ENCODE measurements around the gene PPP2R2B. TPM values are rescaled to one million over a fixed set of nuclear protein-coding genes. Genes with fewer than 3 reads are reported as not detected.

PPP2R2B gene
- total and polyA plus RNA-seq, 2 donors (not counting 1 experiment from before 2014, with no cell fraction given), result 0.67 to 1.5 TPM

- TF ChIP-seq, protein P1, sequence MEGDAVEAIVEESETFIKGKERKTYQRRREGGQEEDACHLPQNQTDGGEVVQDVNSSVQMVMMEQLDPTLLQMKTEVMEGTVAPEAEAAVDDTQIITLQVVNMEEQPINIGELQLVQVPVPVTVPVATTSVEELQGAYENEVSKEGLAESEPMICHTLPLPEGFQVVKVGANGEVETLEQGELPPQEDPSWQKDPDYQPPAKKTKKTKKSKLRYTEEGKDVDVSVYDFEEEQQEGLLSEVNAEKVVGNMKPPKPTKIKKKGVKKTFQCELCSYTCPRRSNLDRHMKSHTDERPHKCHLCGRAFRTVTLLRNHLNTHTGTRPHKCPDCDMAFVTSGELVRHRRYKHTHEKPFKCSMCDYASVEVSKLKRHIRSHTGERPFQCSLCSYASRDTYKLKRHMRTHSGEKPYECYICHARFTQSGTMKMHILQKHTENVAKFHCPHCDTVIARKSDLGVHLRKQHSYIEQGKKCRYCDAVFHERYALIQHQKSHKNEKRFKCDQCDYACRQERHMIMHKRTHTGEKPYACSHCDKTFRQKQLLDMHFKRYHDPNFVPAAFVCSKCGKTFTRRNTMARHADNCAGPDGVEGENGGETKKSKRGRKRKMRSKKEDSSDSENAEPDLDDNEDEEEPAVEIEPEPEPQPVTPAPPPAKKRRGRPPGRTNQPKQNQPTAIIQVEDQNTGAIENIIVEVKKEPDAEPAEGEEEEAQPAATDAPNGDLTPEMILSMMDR (conservative IDR thresholded peaks at IDR 0.05 in 1 of 2, IDR thresholded peaks at IDR 0.05 in 1 of 2; ENCODE audit: low read depth in 1 of 2, low read length in 2 of 2), result no peak
- no peak for TF ChIP-seq EZH2 (IDR thresholded peaks at IDR 0.05; ENCODE audit: low read length, missing control alignments)
- Histone ChIP-seq H3K79me2 (ENCODE audit: control insufficient read depth, insufficient read depth, low read length) (no peaks in the 10 kb centered on the region), H3K27ac (ENCODE audit: insufficient read depth, low read length) (no peak overlapping the region), H2AFZ (ENCODE audit: low read length) (no peak overlapping the region), H3K9ac (ENCODE audit: insufficient read depth, low read length) (no peak overlapping the region), H3K27me3 (ENCODE audit: control insufficient read depth, insufficient read depth, low read length) (no peaks in the 10 kb centered on the region), H3K4me2 (ENCODE audit: extremely low read depth, insufficient read depth, low read length) (no peak overlapping the region), H3K36me3 (ENCODE audit: control insufficient read depth, insufficient read depth, low read length) (no peaks in the 10 kb centered on the region), H4K20me1 (ENCODE audit: control insufficient read depth, extremely low read depth, insufficient read depth, low read length) (no peaks in the 10 kb centered on the region), H3K4me1 (ENCODE audit: control insufficient read depth, extremely low read depth, insufficient read depth, low read length) (no peaks in the 10 kb centered on the region), H3K4me3 (replicated peaks in 1 of 4; ENCODE audit: control extremely low read depth in 1 of 4, insufficient read depth in 1 of 4, low read depth in 3 of 4, low read length in 4 of 4) (no peak overlapping the region), H3K9me3 (ENCODE audit: control insufficient read depth, insufficient read depth, low read depth, low read length) (no peaks in the 10 kb centered on the region)
- DNase-seq (ENCODE audit: low read depth in 2 of 2), result no peak
Measured at GRCh38 chr5:146538432-146538831, 340.1 kb downstream of the PPP2R2B start.

DNA sequence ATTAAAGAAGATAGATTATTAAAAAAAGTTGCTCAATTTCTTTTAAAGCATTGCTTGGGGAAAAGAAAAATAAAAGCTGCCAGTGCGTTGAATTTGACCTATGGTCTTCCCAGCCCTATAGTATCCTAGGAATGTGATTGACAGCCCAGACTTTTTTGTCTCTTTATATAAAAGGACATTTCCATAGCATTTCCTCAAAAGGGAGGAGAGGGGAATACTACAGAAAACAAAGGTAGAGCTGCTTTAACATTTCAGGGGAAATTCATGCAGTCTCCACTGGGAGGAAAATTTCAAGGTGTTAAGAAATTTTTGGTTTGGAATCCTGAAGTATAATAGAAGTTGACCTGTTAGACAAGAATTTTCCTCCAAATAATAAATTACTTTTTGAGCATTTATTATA, 344.7 kb downstream of the PPP2R2B start:
- DNase-seq (ENCODE audit: low read depth in 2 of 2), result no peak
- Histone ChIP-seq H3K4me3 (replicated peaks in 1 of 4; ENCODE audit: control extremely low read depth in 1 of 4, insufficient read depth in 1 of 4, low read depth in 3 of 4, low read length in 4 of 4) (no peak overlapping the region), H3K4me1 (ENCODE audit: control insufficient read depth, extremely low read depth, insufficient read depth, low read length) (no peaks in the 10 kb centered on the region), H2AFZ (ENCODE audit: low read length) (no peak overlapping the region), H4K20me1 (ENCODE audit: control insufficient read depth, extremely low read depth, insufficient read depth, low read length) (no peaks in the 10 kb centered on the region), H3K9ac (ENCODE audit: insufficient read depth, low read length) (no peak overlapping the region), H3K9me3 (ENCODE audit: control insufficient read depth, insufficient read depth, low read depth, low read length) (no peaks in the 10 kb centered on the region), H3K27me3 (ENCODE audit: control insufficient read depth, insufficient read depth, low read length) (no peaks in the 10 kb centered on the region), H3K36me3 (ENCODE audit: control insufficient read depth, insufficient read depth, low read length) (no peaks in the 10 kb centered on the region), H3K27ac (ENCODE audit: insufficient read depth, low read length) (no peak overlapping the region), H3K79me2 (ENCODE audit: control insufficient read depth, insufficient read depth, low read length) (no peaks in the 10 kb centered on the region), H3K4me2 (ENCODE audit: extremely low read depth, insufficient read depth, low read length) (no peak overlapping the region)
- TF ChIP-seq, protein P1 (conservative IDR thresholded peaks at IDR 0.05 in 1 of 2, IDR thresholded peaks at IDR 0.05 in 1 of 2; ENCODE audit: low read depth in 1 of 2, low read length in 2 of 2), result no peak

DNA sequence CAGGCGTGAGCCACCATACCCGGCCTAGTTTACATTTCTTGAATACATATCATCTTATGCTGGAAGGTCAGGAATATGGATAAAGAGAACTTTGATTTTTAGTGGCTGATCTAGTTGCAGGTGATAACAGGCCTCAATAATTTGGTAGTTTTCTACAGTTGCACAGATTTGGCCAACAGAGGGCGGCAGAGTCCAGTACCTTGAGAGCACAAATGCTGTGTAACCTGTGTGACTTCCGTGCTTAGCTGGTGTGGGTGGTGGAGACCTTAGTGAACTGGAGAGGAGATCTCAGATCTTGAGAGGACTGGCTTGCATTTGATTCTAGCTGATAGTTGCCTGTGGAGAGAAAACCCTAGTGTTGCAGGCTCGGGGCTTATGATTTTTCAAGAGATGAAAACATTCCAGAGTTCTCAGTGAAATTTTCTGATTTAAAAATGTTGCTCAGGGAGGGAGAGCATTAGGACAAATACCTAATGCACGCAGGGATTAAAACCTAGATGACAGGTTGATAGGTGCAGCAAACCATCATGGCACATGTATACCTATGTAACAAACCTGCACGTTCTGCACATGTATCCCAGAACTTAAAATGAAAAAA, 345.2 kb downstream of the PPP2R2B start:
- no peak overlapping the region for H3K27ac ChIP-seq (ENCODE audit: insufficient read depth, low read length)
- H3K36me3 ChIP-seq (ENCODE audit: control insufficient read depth, insufficient read depth, low read length), result no peaks in the 10 kb centered on the region
- peak; percentile 54 to 60 for DNase-seq (ENCODE audit: low read depth in 2 of 2)
- no peaks in the 10 kb centered on the region for H3K27me3 ChIP-seq (ENCODE audit: control insufficient read depth, insufficient read depth, low read length)
- no peaks in the 10 kb centered on the region for H3K4me1 ChIP-seq (ENCODE audit: control insufficient read depth, extremely low read depth, insufficient read depth, low read length)
- no peak overlapping the region for H3K4me3 ChIP-seq (replicated peaks in 1 of 4; ENCODE audit: control extremely low read depth in 1 of 4, insufficient read depth in 1 of 4, low read depth in 3 of 4, low read length in 4 of 4)
- H3K79me2 ChIP-seq (ENCODE audit: control insufficient read depth, insufficient read depth, low read length), result no peaks in the 10 kb centered on the region
- TF ChIP-seq EZH2 (IDR thresholded peaks at IDR 0.05; ENCODE audit: low read length, missing control alignments), result no peak
- TF ChIP-seq, protein P1 (conservative IDR thresholded peaks at IDR 0.05 in 1 of 2, IDR thresholded peaks at IDR 0.05 in 1 of 2; ENCODE audit: low read depth in 1 of 2, low read length in 2 of 2), result peak; percentile 83 to 89
- no peaks in the 10 kb centered on the region for H4K20me1 ChIP-seq (ENCODE audit: control insufficient read depth, extremely low read depth, insufficient read depth, low read length)
- H2AFZ ChIP-seq (ENCODE audit: low read length), result no peak overlapping the region
- no peak overlapping the region for H3K9ac ChIP-seq (ENCODE audit: insufficient read depth, low read length)
- no peak overlapping the region for H3K4me2 ChIP-seq (ENCODE audit: extremely low read depth, insufficient read depth, low read length)
- no peaks in the 10 kb centered on the region for H3K9me3 ChIP-seq (ENCODE audit: control insufficient read depth, insufficient read depth, low read depth, low read length)

Measured in fibroblast of lung (primary cell).